Heart right ventricle (tissue), 16 donors: Measurements from ENCODE around the gene PDE11A. TPM values are rescaled to one million over a fixed set of nuclear protein-coding genes. Genes with fewer than 3 reads are reported as not detected.

Source experiments
- ATAC-seq, 8 donors: fragments of 200-7000 bp; cut with Tn5 transposase; one replicate each; pipeline ENCODE4 v1.9.1; 2020; ENCODE audit warnings: mild to moderate bottlenecking in 8 of 8, moderate library complexity in 8 of 8, moderate number of reproducible peaks in 1 of 8
- DNase-seq, 2 donors: peaks; one replicate each; pipeline ENCODE4 v3.0.0-alpha.2; 2020
- H3K27ac ChIP-seq, 10 donors: fragments of 200-600 bp; sonication (generic) in 2 of 10; one replicate each; pipeline versions ENCODE4 v1.5.0 to v1.8.0; 2020 to 2022; ENCODE audit warnings: mild to moderate bottlenecking in 3 of 10
- H3K27me3 ChIP-seq, 7 donors: fragments of 200-600 bp; one replicate each; pipeline ENCODE4 v1.8.0; 2021 to 2022; ENCODE audit warnings: mild to moderate bottlenecking in 2 of 7
- H3K36me3 ChIP-seq, 9 donors: fragments of 200-600 bp; sonication (generic) in 1 of 9; one replicate each; pipeline versions ENCODE4 v1.5.0 to v1.8.0; 2020 to 2022; ENCODE audit warnings: mild to moderate bottlenecking in 2 of 9
- H3K4me1 ChIP-seq, 9 donors: fragments of 200-600 bp; sonication (generic) in 1 of 9; one replicate each; pipeline versions ENCODE4 v1.5.0 to v1.8.0; 2020 to 2022; ENCODE audit warnings: mild to moderate bottlenecking in 4 of 9
- H3K4me3 ChIP-seq, 10 donors: fragments of 200-600 bp; sonication (generic) in 2 of 10; one replicate each; pipeline versions ENCODE4 v1.5.0 to v1.8.0; 2020 to 2022; ENCODE audit warnings: mild to moderate bottlenecking in 7 of 10, moderate library complexity in 2 of 10
- H3K9me3 ChIP-seq, 11 donors: fragments of 200-600 bp in 10 of 11; sonication (generic) in 2 of 11; one replicate each; pipeline versions ENCODE4 v1.5.0 to v1.8.0; 2013 to 2022; ENCODE audit warnings: mild to moderate bottlenecking in 2 of 11, control low read depth in 1 of 11, moderate library complexity in 1 of 11
- CTCF ChIP-seq, 9 donors: fragments of 200-600 bp; sonication (generic) in 2 of 9; IDR thresholded peaks; one replicate each; pipeline versions ENCODE4 v1.5.0 to v1.8.0; 2021 to 2022; ENCODE audit warnings: antibody characterized with exemption in 9 of 9, mild to moderate bottlenecking in 5 of 9, moderate library complexity in 1 of 9
- WGBS, 2 donors: extraction: QIAGEN DNeasy Blood & Tissue Kit; methylation state at CpG; one replicate each; pipeline ENCODE4 v1.1.7; 2013; ENCODE audit warnings: inconsistent platforms in 1 of 2; 5-methylcytosine and 5-hydroxymethylcytosine counted together
- intact Hi-C, 10 donors: fragments of 100-400 bp; cut with DNase I; formaldehyde crosslinking; loops; one replicate each; pipeline versions ENCODE4 v1.11.1 to v1.14.2; 2022
- polyA plus RNA-seq, 2 donors: library from polyadenylated mRNA; stranded (reverse); fragments of 200-250 nt; gene quantifications; one replicate each; pipeline ENCODE4 v1.2.3, GENCODE V29; 2013
- total RNA-seq, 10 donors: library from RNA; stranded (reverse); fragmentation: NEBNext Ultra II Directional in 3 of 10; extraction: Animal tissue kit (Norgen Biotek cat#: 25700) in 3 of 10; gene quantifications; one replicate each; pipeline versions ENCODE4 v1.2.1 to v1.2.4, GENCODE V29; 2021 to 2023
- donor health status: Arrhythmogenic right ventricular cardiomyopathy.
- donor health status: ischemic (EF 13 %, LVEDD 7.1; RV severe dilation, severe dysfunction).
- donor health status: healthy with polysubstance abuse.
- donor health status: DM: no; HTN: yes; CAD: no.
- donor health status: DM: no; HTN: no; CAD: no.
- donor health status: ischemic (EF 25% LVEDD 6.9; RV normal size, moderate dysfunction).
- donor health status: ischemic (EF 25% LVEDD 5.7; RV mildly dilated, moderate dysfunction).
- donor health status: healthy.
- donor health status: DM: yes; HTN: yes; CAD: no.
- donor health status: Ischemic cardiomyopathy.
- donor health status: ischemic (EF 35%, LVEDD 5.7; RV mildly dilated, moderate dysfunction).
- donor health status: nonischemic (EF 11% LVEDD 7.7; RV severe dilation, severe dysfunction).
- donor health status: DM: yes; HTN: yes; CAD: no.
- donor health status: PGD.
- donor health status: ischemic (EF 29% LVEDD 5.4; RV normal size, mild dysfunction).
- donor health status: nonischemic (EF 23%, LVEDD 6.1; RV moderate dilation, normal function).

The PDE11A gene
- total and polyA plus RNA-seq, 12 donors = 0.12 to 6.4 (median 1.1) TPM

- Histone ChIP-seq H3K4me3 (no peak overlapping the region), H3K27ac (no peak overlapping the region), H3K4me1 (peaks cover 0 to 9% (median 0%) of the 10 kb centered on the region in 9 donors), H3K36me3 (no peaks in the 10 kb centered on the region), H3K9me3 (peaks cover 0 to 5% (median 0%) of the 10 kb centered on the region in 11 donors), H3K27me3 (no peaks in the 10 kb centered on the region)
- 75 to 81% methylated on average over 6 of the region's 6 CpGs for WGBS, 2 donors
- ATAC-seq (no peak), DNase-seq (no peak)
- TF ChIP-seq CTCF (IDR thresholded peaks at IDR 0.05) = no peak
- intact Hi-C loops = no loop called here
These were observed 461.2 kb downstream of the PDE11A start for GRCh38 chr2:177611310-177611886.

GRCh38 chr2:177610813-177611212 is 461.8 kb downstream of the PDE11A start:
- 92 to 100% methylated on average over 1 of the region's 1 CpG for WGBS, 2 donors
- DNase-seq = no peak
- TF ChIP-seq CTCF (IDR thresholded peaks at IDR 0.05) = no peak
- Histone ChIP-seq H3K27ac (no peak overlapping the region), H3K27me3 (no peaks in the 10 kb centered on the region), H3K4me1 (peaks cover 0 to 3% (median 0%) of the 10 kb centered on the region in 9 donors), H3K36me3 (no peaks in the 10 kb centered on the region), H3K9me3 (peaks cover 0 to 5% (median 0%) of the 10 kb centered on the region in 11 donors), H3K4me3 (no peak overlapping the region)
- intact Hi-C loops = no loop called here
- ATAC-seq = no peak

- intact Hi-C loops = loop anchor here in 6 of 10 donors (5.0 to 10.0 kb wide), 7 partner anchors 59 to 442 kb away; no protein-coding TSS in a partner anchor
These were observed 465.9 kb downstream of the PDE11A start for GRCh38 chr2:177606636-177607035.

More at GRCh38 chr2:177606636-177607035, 465.9 kb downstream of the PDE11A start:
- no peak for ATAC-seq
- no peak overlapping the region for H3K4me3 ChIP-seq
- H3K9me3 ChIP-seq = peaks cover 0 to 5% (median 0%) of the 10 kb centered on the region in 11 donors
- H3K27ac ChIP-seq = no peak overlapping the region
- H3K4me1 ChIP-seq = peaks cover 0 to 12% (median 0%) of the 10 kb centered on the region in 9 donors
- H3K27me3 ChIP-seq = no peaks in the 10 kb centered on the region
- no peak for TF ChIP-seq CTCF (IDR thresholded peaks at IDR 0.05)
- no peaks in the 10 kb centered on the region for H3K36me3 ChIP-seq
- 60 to 63% methylated on average over 7 of the region's 7 CpGs for WGBS, 2 donors
- DNase-seq = no peak
